ENCODE measurements around the gene MBP.

Gene MBP

GRCh38 chr18:77065221-77065981 is 67.2 kb downstream of the MBP start:
- DNase-seq, result no peak

DNA sequence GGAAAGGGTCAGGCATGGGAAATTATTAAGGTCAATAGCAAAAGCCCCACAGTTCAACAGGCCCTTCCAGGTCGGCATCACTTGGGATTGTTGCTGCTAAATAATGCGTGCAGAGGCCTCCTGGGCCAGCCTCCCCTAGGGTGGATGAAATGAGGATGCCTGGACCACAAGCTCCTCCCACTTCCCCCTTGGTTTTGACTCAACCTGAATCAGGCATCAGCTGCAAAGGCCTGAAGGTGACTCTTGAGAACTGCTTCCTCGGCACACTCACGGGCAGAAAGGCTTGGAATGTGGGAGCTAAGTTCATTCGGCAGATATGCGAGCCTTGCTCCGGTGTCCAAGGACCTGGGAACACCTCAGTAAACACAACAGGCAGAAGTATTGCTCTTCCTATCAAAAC is 69.3 kb downstream of the MBP start:
- DNase-seq, result no peak

DNA sequence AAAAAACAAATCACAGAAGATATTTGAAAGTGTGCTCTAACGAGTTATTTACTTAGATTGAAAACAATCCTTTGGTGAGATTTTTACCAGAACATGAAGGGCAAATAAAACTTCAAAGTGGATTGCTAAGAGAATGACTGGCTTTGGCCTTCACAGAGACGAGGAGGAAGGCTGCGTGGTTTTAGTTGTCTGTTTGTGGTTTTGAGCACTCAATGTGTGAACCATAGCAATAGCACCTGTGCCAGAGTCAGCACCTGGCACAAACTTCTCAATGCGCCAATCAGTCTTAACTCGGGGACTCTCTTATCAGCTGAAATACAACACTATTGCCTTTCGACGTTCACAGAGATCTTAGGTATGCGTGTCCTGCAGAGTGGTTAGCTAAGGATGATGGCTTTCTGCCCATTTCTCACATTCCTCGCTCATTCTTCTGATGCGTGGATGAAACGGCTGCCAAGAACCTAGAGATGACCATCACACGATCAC is 70.0 kb downstream of the MBP start:
- no peak for DNase-seq

DNA sequence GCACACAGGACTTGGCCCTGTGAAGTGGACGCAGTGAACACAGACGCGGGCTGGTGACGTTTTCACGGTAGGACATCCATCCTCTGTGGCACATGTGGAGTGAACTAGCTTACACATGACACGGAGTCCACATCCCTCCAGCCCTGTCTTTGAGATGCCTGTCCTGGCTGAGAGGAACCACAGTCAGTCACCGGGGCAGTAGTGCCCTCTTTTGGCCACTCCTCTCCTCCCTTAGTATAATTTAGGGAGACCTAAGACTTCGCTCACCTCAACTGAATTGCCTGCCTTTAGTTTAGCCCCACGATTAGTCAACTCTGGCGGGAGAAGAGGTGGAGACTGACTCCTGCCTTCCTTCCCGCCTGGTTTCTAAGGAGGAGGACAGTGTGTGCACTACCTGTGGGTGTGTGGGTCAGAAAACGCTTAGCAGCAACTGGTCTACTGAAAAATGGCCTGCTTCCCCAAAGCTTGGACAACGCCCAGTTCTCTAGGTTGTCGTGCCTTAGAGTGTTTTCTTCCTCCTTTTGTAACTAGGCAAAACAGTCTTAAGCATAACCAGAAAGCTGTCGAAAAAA is 70.6 kb downstream of the MBP start:
- no peak for DNase-seq

- no peak for DNase-seq
Measured at GRCh38 chr18:77061281-77061945, 71.2 kb downstream of the MBP start.

- DNase-seq, result no peak
Measured at GRCh38 chr18:77060151-77060550, 72.4 kb downstream of the MBP start.

GRCh38 chr18:77059294-77059916 is 73.2 kb downstream of the MBP start:
- DNase-seq, result no peak

GRCh38 chr18:77058290-77058835 is 74.2 kb downstream of the MBP start:
- no peak for DNase-seq

- DNase-seq, result no peak
Measured at GRCh38 chr18:77057006-77057395, 75.6 kb downstream of the MBP start.

GRCh38 chr18:77056344-77057005 is 76.1 kb downstream of the MBP start:
- DNase-seq, result no peak

GRCh38 chr18:77055429-77056300 is 76.9 kb downstream of the MBP start:
- no peak for DNase-seq

DNA sequence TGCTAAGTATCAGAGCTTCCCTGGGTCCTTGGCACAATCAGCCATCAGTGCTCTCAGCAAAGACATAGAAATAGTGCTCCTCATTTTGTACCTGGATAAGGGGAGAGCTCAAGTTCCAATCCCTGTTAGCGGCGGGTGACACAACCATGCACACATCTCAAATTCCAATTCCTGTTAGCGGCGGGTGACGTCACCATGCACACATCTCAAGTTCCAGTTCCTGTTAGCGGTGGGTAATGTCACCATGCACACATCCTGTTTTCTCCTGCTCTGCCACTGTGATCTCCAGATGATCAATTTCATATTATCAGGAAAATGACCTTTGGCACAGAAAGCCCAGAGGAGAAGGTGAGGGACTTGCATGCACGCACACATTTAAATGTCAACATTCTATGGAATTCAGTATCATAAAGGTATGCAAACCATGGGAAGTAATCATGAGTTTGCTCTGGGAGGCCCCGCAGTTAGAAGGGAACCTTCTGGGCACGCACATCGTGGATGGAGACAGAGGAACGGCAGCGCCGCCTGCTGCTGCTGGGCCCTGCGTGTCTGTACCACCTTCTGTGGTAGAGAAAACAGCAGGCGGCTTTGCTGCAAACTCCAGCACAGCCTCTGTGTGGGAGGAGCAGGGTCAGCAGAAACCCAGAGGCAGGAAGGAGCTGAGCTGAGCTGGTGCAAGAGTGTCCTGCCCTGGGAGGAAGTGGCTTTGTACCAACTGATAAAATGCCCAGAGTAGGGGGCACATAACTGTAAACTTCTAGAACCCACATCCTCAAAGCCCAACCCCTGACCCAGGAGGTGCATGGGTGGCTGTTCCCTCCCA is 77.8 kb downstream of the MBP start:
- DNase-seq, result no peak

DNA sequence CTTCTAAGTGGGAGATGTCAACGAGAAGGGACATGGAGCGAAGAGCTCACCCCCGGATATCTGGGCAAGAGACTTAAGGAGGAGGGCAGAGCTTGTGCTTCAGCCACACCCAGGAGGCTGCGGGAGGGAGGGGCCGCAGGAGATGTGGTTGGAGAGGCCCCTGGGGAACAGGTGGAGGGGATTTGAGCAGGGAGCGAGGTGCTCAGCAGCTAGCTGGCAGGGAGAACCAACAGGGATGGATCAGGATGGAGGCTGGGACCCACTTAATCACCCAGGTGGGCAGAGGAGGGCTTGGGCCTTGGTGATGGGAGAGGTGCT is 78.3 kb downstream of the MBP start:
- DNase-seq, result no peak

- no peak for DNase-seq
Measured at GRCh38 chr18:77053616-77054287, 78.8 kb downstream of the MBP start.

GRCh38 chr18:77052983-77053309 is 79.6 kb downstream of the MBP start:
- DNase-seq, result no peak

DNA sequence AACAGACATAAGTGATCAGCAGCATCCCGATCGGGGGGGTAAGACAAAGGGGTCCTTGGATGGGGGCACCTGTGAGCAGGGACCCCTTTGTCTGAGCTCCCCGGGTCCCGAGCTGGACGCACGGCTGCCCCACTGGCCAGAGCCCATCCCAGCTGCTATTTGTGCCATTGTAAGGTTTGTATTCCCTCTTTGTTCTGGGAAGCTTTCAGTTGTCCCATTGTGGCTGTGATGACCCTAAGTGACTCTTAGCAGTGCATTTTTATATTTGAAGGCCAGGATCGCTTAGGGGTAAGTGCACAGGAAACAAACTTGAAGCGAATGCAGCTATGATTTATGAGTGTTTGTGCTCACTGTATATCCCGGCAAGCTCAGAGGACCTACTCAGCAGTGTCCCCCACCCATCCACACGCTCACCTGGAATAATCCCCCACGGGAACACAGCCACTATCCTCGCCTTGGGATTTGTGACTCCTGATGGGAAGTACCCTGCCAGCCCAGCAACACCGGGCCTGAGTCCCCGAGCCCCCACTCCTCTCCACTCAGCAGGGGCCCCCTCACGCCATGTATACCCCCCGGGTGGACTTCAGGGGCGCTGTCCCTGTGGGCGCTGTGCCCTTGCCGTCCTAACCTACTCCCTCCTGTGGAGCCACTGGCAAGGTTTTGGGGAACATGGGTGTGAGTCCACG is 80.1 kb downstream of the MBP start:
- no peak for DNase-seq

- DNase-seq, result no peak
Measured at GRCh38 chr18:77051581-77052296, 80.8 kb downstream of the MBP start.

DNA sequence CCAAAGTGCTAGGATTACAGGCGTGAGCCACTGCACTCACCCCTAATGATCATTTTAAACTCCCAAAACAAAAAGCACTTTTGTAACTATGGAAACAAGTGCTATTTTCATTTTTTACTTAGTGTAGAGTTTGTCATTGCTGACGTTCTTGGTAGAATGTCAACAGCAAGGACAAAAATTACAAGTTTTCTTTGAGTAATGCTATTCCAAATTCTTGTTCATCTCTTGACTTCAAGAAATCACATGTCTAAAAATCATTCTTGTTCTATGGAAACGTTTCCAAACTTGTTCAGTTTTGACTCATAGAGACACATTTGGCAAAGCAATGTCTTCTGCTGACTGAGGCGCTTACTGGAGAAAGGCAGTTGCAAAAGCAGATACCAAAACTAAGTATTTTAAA is 82.6 kb downstream of the MBP start:
- no peak for DNase-seq

DNA sequence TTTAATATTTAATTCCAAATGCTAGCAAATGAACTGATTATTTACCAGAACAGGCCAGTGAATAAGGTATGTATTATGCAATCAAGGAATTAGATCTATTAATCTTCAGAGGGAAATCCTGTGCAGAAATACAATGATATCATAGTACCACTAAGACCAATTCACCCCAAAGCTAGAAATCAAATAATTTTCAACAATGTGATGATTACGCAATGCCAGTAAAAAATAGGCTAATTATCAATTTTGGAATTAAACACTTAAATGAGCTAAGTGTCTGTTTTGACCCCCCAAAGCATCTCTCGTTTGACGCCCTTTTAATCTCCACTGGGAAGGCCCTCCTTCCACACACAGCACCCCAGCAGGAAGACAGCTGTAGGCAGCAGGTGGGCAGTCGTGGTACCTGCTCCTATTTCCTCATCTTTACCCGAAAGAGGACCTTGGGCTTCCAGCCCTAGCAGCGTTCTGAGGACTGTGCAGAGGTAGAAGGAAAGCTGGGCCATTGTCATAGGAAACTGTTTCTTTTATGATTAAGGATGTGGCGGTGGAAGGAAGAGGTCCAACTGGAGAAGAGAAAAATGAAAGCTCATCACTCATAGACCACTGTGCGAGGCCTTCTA is 84.7 kb downstream of the MBP start:
- no peak for DNase-seq
